Fibroblast of lung (primary cell): ENCODE measurements around the gene ZGPAT. TPM values are rescaled to one million over a fixed set of nuclear protein-coding genes. Genes with fewer than 3 reads are reported as not detected.

ENCODE experiments used
- DNase-seq, 2 donors: peaks; one replicate each; pipeline versions ENCODE4 v3.0.0 to v3.0.0-alpha.2; 2010; ENCODE audit warnings: low read depth in 2 of 2
- H2AFZ ChIP-seq: 2 replicates; pipeline ENCODE4 v1.5.1; 2012; ENCODE audit warnings: low read length, control low read depth, inconsistent platforms
- H3K27ac ChIP-seq: 2 replicates; pipeline ENCODE4 v1.5.1; 2011; ENCODE audit warnings: low read length, control low read depth; ENCODE audit not compliant: insufficient read depth
- H3K27me3 ChIP-seq: 2 replicates; pipeline ENCODE4 v1.5.1; 2011; ENCODE audit warnings: mild to moderate bottlenecking, low read length; ENCODE audit not compliant: control insufficient read depth, insufficient read depth
- H3K36me3 ChIP-seq: 2 replicates; pipeline ENCODE4 v1.5.1; 2011; ENCODE audit warnings: low read length; ENCODE audit not compliant: control insufficient read depth, insufficient read depth
- H3K4me1 ChIP-seq: 2 replicates; pipeline ENCODE4 v1.5.1; 2011; ENCODE audit warnings: low read length; ENCODE audit not compliant: control insufficient read depth, insufficient read depth; ENCODE audit errors: extremely low read depth
- H3K4me2 ChIP-seq: 2 replicates; pipeline ENCODE4 v1.5.1; 2011; ENCODE audit warnings: low read length, control low read depth; ENCODE audit not compliant: insufficient read depth; ENCODE audit errors: extremely low read depth
- H3K4me3 ChIP-seq, 4 experiments: fragments of 200-600 bp in 1 of 4; sonication (generic) in 1 of 4; replicated peaks in 1 of 4; 2 replicates each; pipeline ENCODE4 v1.5.1; 2011 to 2016; ENCODE audit warnings: low read length in 4 of 4, low read depth in 3 of 4, mild to moderate bottlenecking in 3 of 4, control low read depth in 2 of 4, inconsistent platforms in 1 of 4, mixed read lengths in 1 of 4; ENCODE audit not compliant: insufficient read depth in 1 of 4; ENCODE audit errors: control extremely low read depth in 1 of 4
- H3K79me2 ChIP-seq: 2 replicates; pipeline ENCODE4 v1.5.1; 2012; ENCODE audit warnings: mild to moderate bottlenecking, low read length, inconsistent platforms; ENCODE audit not compliant: control insufficient read depth, insufficient read depth
- H3K9ac ChIP-seq: 2 replicates; pipeline ENCODE4 v1.5.1; 2011; ENCODE audit warnings: mild to moderate bottlenecking, low read length, control low read depth; ENCODE audit not compliant: insufficient read depth
- H3K9me3 ChIP-seq: 2 replicates; pipeline ENCODE4 v1.5.1; 2012; ENCODE audit warnings: low read depth, low read length; ENCODE audit not compliant: control insufficient read depth, insufficient read depth
- H4K20me1 ChIP-seq: 2 replicates; pipeline ENCODE4 v1.5.1; 2011; ENCODE audit warnings: low read length; ENCODE audit not compliant: control insufficient read depth, insufficient read depth; ENCODE audit errors: extremely low read depth
- CTCF ChIP-seq, 2 donors: IDR thresholded peaks in 1 of 2; conservative IDR thresholded peaks in 1 of 2; 1 replicate in 1 of 2; 2 replicates in 1 of 2; pipeline ENCODE4 v1.5.1; 2011 to 2012; ENCODE audit warnings: low read length in 2 of 2, control low read depth in 1 of 2, inconsistent platforms in 1 of 2, low read depth in 1 of 2, mild to moderate bottlenecking in 1 of 2
- EZH2 ChIP-seq: IDR thresholded peaks from 2 replicates; pipeline ENCODE4 v1.5.1; 2012; ENCODE audit warnings: low read length, control low read depth, mild to moderate bottlenecking; ENCODE audit errors: missing control alignments
- polyA plus RNA-seq, 2 donors: library from polyadenylated mRNA; depleted of rRNA in 1 of 2; stranded (reverse) in 1 of 2; unstranded in 1 of 2; fragments of >200 nt; gene quantifications; 2 replicates each; pipeline ENCODE4 v1.2.1, GENCODE V29; 2011 to 2012; ENCODE audit warnings: missing spikeins in 1 of 2
- total RNA-seq: library from RNA; depleted of rRNA; stranded (reverse); fragments of >200 nt; gene quantifications from 2 replicates; pipeline ENCODE4 v1.2.1, GENCODE V29; 2014

The ZGPAT gene
- total and polyA plus RNA-seq, 2 donors (not counting 1 experiment from before 2014, with no cell fraction given), result 7.6 to 10.7 TPM

- Histone ChIP-seq H3K4me1 (peaks cover 7% of the 10 kb centered on the region), H3K36me3 (peaks cover 17% of the 10 kb centered on the region), H3K27ac (no peak overlapping the region), H4K20me1 (no peaks in the 10 kb centered on the region), H3K9ac (no peak overlapping the region), H3K4me2 (no peak overlapping the region), H3K9me3 (no peaks in the 10 kb centered on the region), H3K79me2 (peaks cover 4% of the 10 kb centered on the region), H3K27me3 (no peaks in the 10 kb centered on the region), H3K4me3 (no peak overlapping the region), H2AFZ (no peak overlapping the region)
- DNase-seq, result no peak
- TF ChIP-seq CTCF (conservative IDR thresholded peaks at IDR 0.05 in 1 of 2, IDR thresholded peaks at IDR 0.05 in 1 of 2; ENCODE audit: low read depth in 1 of 2, low read length in 2 of 2), result no peak
- TF ChIP-seq EZH2, result no peak
Measured at GRCh38 chr20:63744158-63744557, 36.3 kb downstream of the ZGPAT start.

GRCh38 chr20:63744574-63745423 is 37.0 kb downstream of the ZGPAT start:
- Histone ChIP-seq H3K9me3 (no peaks in the 10 kb centered on the region), H3K79me2 (peaks cover 4% of the 10 kb centered on the region), H3K9ac (no peak overlapping the region), H3K27me3 (no peaks in the 10 kb centered on the region), H3K27ac (no peak overlapping the region), H2AFZ (no peak overlapping the region), H3K4me2 (no peak overlapping the region), H3K36me3 (peaks cover 17% of the 10 kb centered on the region), H3K4me1 (peaks cover 6% of the 10 kb centered on the region), H3K4me3 (no peak overlapping the region), H4K20me1 (no peaks in the 10 kb centered on the region)
- no peak for DNase-seq
- no peak for TF ChIP-seq CTCF (conservative IDR thresholded peaks at IDR 0.05 in 1 of 2, IDR thresholded peaks at IDR 0.05 in 1 of 2; ENCODE audit: low read depth in 1 of 2, low read length in 2 of 2)
- TF ChIP-seq EZH2, result no peak

GRCh38 chr20:63745424-63745805 is 37.6 kb downstream of the ZGPAT start:
- Histone ChIP-seq H2AFZ (no peak overlapping the region), H3K27ac (no peak overlapping the region), H3K9ac (no peak overlapping the region), H4K20me1 (no peaks in the 10 kb centered on the region), H3K79me2 (peaks cover 4% of the 10 kb centered on the region), H3K4me1 (peaks cover 6% of the 10 kb centered on the region), H3K4me2 (no peak overlapping the region), H3K4me3 (no peak overlapping the region), H3K27me3 (no peaks in the 10 kb centered on the region), H3K36me3 (peaks cover 17% of the 10 kb centered on the region), H3K9me3 (no peaks in the 10 kb centered on the region)
- TF ChIP-seq CTCF (conservative IDR thresholded peaks at IDR 0.05 in 1 of 2, IDR thresholded peaks at IDR 0.05 in 1 of 2; ENCODE audit: low read depth in 1 of 2, low read length in 2 of 2) (no peak), EZH2 (no peak)
- DNase-seq, result no peak
